RCC 7860 (cell line): ENCODE data around the gene SHC3.
A peak's percentile ranks its signal among the peaks of the same experiment; 100 is the strongest.

Experiments used
- DNase-seq: peaks from one replicate; pipeline ENCODE4 v3.0.0-alpha.2; 2015; ENCODE audit warnings: low spot score
- FAIRE-seq: peaks from 2 replicates; lab custom pipeline; 2012; peaks lifted over from hg19 to GRCh38; lab: Jason Lieb, UNC

Gene SHC3

DNA sequence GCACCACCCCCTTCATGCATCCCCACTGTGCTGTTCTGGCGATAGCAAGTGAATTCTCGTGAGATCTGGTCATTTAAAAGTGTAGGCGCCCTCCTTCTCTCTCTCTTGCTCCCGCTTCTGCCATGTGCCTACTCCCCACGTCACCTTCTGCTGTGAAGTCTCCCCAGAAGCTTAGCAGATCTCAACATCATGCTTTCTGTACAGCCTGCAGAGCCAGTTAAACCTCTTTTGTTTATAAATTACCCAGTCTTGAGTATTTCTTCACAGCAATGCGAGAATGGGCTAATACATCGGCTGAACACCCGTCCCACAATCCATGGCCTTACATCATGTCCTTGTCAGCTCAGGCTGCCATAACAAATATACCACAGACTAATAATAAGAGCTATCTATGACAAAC is 17.4 kb downstream of the SHC3 start:
- no peak for DNase-seq
- no peak for FAIRE-seq

DNA sequence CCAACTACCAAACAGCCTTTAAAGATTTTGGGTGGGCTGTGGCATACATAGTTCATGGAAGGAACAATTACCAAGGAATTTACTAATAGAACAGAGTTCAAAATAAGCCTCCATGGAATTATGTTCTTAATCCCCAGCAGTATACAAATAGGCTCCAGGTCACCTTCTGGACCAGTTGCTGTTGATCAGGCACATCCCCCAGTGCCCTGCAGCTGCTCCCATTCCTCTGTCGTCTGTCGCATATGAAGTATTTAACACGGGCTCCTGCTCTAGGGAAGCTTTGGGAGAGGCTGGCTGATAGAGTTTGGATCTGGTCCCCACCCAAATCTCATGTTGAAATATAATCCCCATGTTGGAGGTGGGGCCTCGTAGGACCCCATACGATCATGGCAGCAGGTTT is 17.8 kb downstream of the SHC3 start:
- no peak for FAIRE-seq

DNA sequence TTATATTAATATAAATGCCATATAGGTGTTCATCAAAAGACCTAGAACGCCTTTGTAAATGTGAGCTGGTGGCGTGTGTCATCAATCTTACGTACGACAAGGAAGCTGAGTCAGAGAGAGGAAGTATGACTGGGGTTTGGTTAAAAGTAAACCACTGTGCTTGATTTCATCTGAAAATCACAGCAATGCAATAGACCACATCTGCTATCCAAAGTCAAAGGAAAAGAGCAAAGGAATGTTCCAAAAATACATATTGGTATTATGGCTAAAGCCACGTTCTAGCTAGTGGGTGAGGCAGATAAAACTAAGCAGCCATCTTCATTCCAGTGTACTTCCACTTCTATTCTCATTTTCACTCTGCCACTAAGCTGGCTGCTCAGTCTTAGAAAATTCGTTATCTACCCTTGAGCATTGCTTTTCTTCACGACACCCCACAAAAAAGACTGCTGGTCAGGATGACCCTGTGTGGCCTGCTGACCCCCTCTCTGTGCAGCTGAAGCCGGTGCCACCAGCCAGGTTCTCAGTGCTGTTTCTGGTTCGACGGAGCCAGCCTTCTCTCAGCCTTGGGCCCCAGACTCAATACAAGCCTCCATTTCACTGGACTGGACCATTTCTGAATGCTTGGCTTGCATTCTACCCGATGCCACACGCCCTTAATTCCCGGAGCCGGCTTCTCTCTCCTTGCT is 23.8 kb downstream of the SHC3 start:
- FAIRE-seq, result peak; percentile 98
- peak; percentile 91 for DNase-seq

More for the DNA sequence above, 17.8 kb downstream of the SHC3 start:
- DNase-seq, result no peak

DNA sequence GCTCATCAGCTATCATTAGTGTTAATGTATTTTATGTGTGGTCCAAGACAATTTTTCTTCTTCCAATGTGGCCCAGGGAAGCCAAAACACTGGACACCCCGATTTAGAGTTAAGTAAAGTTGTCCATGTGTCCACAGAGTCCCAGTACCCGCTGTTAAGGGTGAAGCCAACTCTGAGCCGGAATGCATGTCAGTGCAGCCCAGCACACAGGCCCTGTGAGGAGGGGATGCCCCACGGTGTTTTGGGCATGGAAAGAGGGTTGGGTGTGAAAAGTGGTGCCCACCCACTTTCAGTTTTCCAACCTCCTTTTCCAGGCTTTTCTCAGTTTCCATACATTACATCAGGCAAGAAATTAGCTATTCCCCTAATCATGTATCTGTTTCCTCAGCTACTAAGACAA is 24.4 kb downstream of the SHC3 start:
- no peak for FAIRE-seq
- no peak for DNase-seq

DNA sequence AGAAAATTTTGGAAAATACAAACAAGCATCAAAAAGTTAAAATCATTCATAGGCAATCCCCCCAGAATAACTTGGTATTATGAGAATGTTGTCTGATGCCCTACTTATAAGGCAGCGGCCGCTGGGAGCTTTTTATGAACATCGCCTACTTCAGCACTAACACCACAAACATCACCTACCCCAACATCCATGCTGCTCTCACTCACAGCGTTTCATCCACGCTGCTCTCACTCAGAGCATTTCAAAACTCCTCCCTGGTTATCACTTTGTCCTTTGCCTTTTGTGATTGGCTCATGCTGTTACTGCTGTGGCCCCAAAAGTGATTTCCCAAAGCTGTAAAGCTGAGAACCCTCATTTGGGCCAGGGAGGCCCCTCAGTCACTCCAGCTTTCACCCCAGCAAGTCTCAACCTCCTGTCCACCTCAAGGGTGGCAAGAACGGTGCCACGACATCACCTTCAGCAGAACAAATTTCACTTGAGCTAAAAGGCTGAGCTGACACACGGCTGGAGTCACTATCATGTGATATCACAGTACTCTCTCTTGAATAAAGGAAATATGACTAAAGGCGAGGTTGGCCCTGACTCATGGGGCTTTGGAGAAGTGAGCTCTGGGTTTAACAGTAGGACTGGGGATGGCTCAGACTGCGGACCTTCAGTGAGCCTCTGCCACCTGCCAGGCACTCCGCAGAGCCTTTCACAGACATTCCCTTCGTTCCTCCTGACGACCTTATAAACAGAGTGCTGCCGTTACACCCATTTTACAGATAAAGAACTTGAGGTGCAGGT is 25.2 kb downstream of the SHC3 start:
- DNase-seq (peak; percentile 95), FAIRE-seq (peak; percentile 92)

DNA sequence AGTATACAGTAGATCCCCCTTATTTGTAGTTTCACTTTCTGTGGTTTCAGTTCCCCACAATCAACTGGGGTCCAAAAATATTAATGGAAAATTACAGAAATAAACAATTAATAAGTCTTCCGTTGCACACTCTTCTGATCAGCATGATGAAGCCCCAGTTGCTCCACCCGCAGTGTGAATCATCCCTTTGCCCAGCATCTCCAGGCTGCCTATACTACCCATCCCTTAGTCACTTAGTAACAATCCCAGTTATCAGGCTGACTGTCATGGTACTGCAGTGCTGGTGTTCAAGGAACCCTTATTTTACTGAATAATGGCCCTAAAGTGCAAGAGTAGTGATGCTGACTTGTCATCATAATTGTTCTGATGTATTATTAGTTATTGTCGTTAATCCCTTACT is 28.9 kb downstream of the SHC3 start:
- FAIRE-seq (peak; percentile 92), DNase-seq (peak; percentile 62)

DNA sequence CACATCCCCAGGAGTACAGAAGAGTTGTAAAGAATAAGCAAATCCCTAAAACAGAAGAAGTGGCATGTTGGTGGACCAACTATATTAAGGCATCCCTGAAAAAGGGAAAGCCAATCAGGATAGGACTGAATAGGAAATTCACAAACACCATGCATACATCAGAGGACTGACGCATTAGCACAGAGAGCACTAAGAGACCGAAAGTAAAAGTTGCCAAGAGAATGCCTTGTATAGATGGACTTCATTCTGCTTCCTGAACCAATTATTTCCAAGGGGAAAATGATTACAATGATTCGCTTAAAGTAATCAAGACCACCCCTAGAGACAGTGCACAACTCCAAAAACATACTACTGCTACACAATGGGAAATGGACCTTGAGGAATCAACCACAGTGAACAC is 33.5 kb downstream of the SHC3 start:
- DNase-seq, result no peak
- no peak for FAIRE-seq

DNA sequence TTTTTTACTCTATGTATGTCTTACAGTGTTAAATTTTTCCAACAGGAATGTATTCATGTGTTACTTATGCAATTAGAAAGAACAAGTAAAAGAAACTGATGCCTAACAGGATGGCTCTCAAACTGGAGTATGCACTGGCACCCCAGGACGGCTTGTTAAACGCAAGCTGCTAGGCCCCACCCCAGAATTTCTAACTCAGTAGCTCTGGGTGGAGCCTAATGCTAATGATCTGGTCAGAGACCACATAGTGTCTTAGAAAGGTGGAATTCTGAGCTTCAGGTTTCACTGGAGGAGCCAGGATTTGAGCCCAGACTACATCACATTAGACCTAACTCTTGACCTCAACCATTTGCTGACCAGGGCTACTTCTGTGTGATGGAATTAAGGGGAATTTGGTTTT is 34.4 kb downstream of the SHC3 start:
- no peak for FAIRE-seq
- DNase-seq, result no peak

DNA sequence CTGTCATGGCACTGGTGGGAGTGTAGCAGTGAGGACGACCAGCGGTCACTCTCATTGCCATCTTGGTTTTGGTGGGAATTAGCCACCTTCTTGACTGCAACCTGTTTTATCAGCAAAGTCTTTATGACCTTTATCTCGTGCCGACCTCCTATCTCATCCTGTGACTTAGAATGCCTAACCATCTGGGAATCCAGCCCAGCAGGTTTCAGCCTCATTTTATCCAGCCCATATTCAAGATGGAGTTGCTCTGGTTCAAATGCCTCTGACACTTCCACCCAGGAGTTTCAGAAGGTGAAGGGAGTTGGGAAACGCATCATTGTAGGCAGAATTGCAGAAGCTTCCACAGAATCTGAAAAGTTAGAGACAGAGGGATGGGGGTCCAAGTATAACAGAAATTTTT is 35.4 kb downstream of the SHC3 start:
- no peak for DNase-seq
- no peak for FAIRE-seq

DNA sequence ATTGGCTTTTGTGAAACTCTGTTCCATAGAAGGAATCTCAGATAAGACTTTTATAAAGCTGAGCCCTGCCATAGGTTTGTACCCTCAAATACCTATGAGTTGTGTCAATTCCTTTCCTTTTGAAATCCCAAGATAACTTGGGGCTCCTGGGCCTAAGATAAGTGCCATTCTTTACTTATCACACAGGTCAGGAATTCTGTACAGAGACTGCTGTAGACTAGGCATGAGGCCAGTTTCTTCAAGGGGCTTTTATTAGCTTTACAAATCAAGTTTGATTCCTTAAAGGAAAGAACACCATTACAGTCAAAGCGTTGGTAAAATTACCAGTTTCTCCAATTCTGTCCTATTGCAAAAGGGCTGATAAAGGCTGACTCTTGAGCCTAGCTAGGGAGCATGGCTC is 39.2 kb downstream of the SHC3 start:
- peak; percentile 44 for DNase-seq
- no peak for FAIRE-seq

DNA sequence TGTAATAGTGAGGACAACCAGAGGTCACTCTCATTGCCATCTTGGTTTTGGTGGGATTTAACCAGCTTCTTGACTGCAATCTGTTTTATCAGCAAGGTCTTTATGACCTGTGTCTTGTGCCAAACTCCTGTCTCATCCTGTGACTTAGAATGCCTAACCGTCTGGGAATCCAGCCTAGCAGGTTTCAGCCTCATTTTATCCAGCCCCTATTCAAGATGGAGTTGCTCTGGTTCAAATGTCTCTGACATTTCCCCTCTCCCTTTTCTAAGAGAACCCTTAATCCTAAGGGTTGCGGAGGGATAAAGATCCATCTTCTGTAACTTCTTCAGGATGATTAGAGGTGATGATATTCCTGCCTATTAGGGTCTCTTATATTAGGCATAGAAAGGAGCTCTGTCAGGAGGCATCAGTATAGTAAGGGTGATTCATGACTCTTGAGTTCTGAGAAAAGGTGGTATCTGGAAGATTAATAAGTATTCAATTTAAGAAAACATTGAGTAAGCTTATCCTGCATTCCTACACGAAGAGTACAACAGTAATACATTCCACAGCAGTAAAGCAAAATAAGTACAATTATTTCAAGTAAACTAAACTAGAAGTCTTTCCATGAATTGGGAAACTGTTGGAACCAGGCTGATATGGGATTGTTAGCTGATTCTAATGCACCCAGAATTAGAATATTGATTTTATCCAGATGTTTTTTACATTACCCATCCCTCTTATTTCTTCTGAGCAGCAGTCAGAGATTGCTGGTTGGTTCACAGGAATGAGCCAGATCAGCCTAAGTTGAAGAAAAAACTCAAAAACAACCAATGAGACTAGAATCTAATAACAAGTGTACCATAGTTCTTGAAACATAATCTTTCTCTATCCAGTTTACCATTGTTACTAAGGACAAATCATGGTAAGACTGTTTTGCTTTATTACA is 39.9 kb downstream of the SHC3 start:
- DNase-seq (peak; percentile 80), FAIRE-seq (peak; percentile 87)

DNA sequence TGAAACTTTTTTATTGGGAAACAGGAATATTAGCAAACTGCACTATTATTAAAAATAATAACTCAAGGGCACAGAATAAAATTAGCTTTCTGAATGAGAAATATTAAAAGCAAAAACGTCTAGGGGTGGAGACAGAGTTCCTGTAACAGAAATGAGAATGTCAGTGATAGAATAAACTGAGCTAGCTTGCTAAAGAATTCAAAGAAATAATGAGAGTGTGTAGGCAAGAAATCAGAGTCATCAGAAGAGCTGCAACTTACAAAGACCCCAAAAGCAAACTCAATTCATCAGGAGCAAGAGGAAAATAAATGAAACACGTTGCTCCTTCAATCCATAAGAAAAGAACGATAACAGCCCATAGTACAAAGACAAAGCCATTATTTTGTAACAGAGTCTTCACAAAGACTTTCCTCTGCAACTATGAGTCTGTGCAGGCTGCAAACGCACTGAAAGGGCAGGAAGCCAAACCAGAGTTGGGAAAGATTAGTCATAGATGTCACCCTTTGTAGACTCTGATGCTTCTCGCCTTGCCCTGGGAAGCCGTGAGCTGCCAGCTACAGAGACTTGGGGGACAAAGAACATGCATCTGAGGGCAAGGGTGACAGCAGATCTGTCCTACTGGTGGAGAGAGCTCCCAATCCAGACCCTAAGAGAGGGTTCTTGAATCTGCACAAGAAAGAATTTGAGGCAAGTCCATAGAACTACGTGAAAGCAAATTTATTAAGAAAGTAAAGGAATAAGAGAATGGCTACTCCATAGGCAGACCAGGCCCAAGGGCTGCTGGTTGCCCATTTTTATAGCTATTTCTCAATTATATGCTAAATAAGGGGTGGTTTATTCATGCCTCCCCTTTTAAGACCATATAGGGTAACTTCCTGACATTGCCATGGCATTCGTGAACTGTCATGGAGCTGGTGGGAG is 40.8 kb downstream of the SHC3 start:
- FAIRE-seq (peak; percentile 94), DNase-seq (peak; percentile 82)

DNA sequence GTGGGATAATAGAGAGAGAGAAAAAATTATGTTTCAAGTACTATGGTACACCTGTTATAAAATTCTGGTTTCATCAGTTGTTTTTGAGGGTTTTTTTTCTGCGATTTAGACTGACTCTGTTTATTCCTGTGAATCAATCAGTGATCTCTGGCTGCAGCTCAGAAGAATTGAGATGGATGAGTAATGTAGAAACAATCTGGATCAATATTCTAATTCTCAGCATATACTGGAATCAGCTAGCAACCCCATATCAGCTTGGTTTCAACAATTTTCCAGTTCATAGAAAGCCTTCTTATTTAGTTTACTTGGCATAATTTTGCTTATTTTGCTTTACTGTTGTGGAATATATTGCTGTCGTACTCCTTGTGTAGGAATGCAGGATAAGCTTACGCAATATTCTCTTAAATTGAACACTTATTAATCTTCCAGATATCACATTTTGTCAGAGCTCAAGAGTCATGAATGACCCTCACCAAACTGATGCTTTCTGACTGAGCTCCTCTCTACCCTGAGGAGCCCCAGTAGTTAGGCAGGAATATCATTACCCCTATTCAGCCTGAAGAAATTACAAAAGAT is 42.9 kb downstream of the SHC3 start:
- FAIRE-seq (no peak), DNase-seq (no peak)

DNA sequence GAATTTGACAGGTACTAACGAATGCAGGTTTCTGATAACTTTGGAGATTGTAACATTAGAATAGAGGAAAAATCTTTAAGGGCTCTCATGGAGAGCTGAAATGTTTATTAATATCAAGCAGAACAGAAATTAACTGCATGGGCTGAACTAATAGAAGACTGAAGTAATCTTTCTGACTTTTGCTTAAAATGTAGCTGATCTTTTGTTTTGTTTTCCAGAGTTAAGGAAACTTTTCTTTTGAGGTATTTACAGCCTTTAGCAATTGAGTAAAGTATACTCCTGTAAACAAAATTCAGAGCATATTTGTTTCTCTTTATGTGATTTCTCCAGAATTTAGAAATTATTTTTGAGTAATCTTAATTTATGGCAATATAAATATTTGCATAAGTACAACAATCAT is 43.9 kb downstream of the SHC3 start:
- DNase-seq, result no peak
- FAIRE-seq, result no peak

DNA sequence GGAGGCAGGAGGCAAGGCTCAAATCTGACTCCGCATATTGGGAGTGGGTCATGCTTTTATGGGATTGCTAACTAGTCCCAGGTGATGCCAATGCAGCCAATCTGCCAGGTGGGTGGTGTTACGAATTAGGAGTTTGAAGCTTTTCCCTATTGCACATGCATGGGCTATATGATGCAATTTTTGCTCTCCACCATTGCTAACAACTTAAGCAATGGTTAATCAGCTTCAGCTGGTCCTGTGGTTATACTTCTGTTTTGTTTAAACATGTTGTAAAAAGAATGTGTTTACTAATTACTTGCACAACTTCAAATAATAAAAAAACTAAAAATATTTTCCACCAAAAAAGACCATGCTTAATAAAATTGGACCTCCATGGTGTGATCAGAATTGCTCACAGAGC is 55.7 kb downstream of the SHC3 start:
- DNase-seq, result no peak
- no peak for FAIRE-seq

DNA sequence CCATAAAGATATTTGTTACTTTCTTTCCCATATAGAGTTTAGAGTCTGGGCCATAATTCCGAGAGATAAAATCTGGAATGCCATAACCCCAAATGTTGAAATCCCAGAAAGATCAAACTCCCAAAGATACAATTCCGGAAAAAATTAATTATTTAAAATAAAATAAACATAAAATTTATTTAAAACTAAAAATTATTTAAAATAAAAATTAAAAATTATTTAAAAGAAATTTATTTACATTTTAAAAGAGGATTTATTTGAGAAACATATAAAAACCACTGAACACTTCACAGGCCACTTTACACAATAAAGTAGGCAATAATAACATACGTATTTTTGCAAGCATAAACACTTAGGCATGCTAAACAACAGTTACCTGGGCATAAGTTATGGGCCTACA is 57.9 kb downstream of the SHC3 start:
- FAIRE-seq (peak; percentile 71), DNase-seq (no peak)

DNA sequence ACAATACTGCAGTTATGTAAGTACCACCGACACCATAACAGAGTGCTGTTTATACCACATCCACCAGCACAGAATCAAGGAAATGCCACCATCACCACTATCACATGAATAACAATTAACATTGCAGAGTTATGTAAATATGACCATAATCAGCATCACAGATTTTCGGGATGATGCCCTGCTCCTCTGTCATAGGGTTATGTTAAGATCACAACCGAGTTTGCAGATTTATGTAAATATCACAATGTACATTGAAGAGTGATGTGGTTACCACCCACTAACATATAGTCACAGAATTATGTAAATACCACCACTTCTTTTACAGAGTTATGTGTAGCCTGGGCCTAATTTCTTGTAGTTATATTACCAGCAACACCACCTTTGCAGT is 61.8 kb downstream of the SHC3 start:
- DNase-seq (no peak), FAIRE-seq (no peak)

DNA sequence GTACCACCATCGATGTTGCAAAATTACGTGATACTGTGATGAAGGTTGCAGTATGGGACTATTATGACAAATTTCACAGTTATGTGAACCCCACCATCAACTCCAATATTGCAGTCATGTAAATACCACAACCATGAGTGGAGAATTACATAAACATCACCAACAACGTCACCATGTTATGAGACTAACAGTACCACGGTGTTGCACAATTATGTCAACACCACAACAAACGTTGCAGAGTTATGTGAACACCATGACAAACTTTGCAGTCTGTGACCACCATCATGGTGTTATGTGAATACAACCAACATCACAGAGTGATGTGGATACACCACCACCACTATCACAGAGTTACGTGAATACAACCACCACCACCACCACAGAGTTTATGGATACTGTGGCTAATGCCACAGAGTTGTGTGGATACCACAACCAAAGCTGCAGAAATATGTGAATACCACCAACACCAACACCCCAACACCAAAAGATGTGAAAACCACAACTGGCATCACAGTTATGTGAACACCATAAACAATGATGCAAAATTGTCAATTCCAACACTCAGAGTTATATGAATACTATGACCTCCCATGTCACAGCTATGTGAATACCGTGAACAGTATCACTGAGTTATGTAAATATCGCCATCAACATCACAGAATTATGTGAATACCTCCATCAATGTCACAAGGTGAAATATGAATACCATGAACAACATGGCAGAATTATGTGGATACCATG is 62.4 kb downstream of the SHC3 start:
- no peak for DNase-seq
- no peak for FAIRE-seq

DNA sequence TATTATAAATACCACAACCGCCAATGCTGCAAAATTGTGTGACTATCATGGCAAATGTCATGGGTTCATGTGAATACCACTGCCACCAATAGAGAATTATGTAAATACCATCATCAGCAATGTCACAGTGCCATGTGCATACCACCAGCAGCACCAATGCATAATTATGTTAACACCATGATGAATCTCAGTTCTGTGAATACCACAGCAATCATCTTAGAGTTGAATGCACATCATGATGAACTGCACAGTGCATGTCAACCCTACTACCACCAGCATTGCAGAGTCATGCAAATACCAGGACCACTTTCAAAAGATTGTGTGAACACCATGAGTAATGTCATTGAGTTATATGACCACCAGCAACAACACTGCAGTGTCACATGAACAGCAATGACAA is 63.2 kb downstream of the SHC3 start:
- no peak for FAIRE-seq
- DNase-seq, result no peak
